HG03108 (cell line): Measurements from ENCODE around the gene GRAMD1B.

Source experiments
- ATAC-seq: cut with Tn5 transposase; IDR thresholded peaks from one replicate; pipeline ENCODE4 v1.9.1; 2021; ENCODE audit warnings: moderate library complexity; ENCODE audit not compliant: unreplicated experiment

Gene GRAMD1B

DNA sequence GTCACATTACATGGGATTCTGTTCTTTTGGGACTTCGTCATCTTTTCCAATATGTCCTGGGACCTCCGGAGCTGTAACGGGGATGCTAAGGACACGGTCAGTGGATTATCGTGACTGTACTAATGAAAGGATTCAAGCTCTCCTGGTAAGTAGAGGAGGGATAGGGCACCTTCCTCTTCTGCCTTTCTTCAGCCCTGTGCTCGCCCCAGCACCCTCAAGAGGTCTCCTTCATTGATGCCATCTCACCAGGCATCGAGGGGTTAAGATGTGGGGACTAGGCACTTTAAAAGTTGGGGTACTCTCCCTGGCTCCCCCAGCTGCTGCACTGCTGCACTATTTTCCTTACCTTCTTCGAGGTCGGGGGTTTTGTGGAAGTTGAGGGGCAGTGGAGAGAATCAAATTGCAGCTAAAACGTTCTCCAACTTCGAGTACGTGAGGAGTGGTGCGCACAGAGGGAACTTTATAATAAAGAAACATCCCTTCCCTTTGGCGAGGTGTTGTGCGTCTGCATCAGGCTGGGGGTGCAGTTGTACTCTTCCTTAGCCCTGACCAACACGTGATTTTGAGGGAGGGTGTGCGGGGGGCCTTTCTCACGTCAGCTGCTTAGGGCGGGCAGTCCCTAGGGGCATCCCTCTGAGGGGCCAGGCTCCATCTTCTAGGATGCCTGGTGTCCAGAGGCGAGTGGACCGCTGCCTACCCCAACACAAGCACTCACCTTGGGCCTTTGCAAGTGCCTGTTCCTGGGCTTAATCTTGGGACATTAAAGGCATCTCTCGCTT, 96.1 kb downstream of the GRAMD1B start:
- ATAC-seq, result no peak

DNA sequence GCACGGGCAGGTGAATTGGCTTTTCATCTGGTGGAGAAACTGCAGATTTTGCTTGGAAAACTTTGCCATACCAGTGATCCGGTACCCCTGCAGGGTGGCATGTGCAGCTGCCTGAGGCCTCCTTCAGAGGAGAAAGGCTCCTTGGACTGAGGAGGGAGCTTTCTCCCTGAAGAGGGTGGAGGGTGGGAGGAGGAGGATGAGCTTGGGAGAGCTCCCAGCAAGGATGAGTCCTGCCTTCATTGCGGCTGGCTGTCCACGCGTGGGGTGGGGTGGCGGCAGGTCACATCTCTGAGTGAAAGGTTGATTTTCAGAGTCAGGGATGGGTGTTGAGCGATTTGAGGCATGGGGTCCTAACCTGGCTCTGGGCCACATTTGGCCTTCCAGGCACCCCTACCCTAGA, 96.8 kb downstream of the GRAMD1B start:
- ATAC-seq, result no peak

DNA sequence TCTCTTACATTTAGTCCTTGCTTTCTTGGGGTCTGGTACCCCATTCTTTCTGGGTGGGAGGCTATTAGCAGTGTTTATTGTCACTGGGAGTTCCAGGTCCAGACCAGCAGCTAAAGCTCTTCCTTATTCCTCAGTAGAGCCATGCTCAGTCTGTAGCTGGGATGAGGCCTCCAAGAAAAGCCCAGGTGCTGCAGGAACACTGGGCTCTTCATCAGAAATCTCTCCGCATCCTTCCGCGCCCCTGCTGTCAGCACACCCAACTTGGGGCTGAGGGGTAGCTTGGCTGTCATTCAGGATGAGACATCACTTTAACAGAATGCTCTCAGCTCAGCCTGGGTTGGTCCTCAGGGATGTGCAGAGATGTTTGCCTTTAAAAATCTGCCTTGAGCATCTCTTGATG, 97.5 kb downstream of the GRAMD1B start:
- no peak for ATAC-seq

DNA sequence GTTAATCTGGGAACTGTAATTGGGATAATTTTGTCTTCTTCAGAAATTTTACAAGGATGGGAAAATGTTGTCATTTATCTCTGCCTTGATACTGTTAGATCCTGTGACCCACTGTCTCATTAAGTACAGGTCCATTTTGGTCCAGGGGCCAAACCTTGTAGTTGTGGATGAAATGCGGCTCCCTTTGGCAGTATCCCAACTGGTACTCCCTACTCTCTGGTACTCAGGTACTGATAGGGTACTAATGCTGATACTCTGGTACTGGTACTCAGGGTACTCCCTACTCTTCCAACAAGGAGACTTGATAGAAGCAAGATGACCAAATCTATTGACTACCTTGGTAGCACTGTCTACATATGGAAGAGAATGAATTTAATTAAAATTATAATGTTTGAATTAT, 97.9 kb downstream of the GRAMD1B start:
- ATAC-seq, result no peak

DNA sequence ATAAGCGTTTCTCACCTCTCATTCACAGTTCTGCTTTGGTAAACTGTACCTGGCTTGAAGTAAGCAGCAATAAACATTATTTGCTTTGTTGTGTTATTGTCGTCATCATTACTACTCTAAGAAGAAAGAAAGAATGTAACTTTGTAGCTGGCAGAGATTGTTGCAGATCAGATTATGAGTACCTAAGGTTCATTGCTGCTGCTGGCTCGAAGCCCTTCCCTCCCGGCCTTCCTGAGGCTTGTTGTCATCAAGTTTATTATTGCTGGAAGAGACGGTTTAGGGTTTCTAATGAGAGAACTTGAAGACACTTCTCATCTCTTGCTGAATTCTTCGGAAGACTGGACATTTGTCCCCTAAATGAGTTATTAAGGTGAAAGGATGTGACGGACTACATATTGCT, 101.3 kb downstream of the GRAMD1B start:
- ATAC-seq, result no peak

DNA sequence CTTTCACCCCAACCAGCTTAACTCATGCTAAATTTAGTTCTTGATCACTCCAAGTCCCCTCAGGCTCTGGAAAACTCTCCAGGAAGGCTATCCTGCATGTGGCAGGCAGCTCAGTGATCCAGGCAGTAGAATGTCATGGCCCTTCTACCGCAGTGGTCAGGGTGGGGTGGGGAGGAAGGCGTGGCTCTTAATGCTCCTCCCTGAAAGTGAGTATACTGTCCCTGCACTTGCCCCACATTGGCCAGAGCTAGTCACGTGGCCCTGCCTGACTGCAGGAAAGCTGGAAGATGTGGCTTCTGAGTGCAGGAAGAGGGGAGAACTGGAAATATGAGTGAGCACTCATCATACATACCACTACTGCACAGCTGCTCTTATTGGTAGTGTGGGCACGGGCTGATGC, 102.1 kb downstream of the GRAMD1B start:
- ATAC-seq, result no peak

DNA sequence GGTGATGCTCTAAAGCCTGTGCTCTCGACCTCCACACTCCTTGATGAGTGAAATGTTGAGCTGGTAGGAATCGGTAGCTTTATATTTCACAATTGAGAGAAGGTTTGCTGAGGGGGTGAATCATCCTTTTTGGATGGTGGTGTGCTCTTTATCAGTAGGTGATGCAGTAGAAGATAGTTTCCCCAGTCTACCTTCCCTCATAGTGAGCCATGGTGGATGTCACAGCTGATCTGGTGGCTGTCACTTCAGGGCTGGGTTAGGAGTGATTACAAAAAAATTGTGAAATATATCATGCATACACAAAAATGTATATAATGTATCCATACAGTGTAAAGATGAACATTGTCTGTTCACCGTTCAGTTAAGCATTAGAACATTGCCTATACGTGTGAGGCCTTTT, 105.3 kb downstream of the GRAMD1B start:
- no peak for ATAC-seq

DNA sequence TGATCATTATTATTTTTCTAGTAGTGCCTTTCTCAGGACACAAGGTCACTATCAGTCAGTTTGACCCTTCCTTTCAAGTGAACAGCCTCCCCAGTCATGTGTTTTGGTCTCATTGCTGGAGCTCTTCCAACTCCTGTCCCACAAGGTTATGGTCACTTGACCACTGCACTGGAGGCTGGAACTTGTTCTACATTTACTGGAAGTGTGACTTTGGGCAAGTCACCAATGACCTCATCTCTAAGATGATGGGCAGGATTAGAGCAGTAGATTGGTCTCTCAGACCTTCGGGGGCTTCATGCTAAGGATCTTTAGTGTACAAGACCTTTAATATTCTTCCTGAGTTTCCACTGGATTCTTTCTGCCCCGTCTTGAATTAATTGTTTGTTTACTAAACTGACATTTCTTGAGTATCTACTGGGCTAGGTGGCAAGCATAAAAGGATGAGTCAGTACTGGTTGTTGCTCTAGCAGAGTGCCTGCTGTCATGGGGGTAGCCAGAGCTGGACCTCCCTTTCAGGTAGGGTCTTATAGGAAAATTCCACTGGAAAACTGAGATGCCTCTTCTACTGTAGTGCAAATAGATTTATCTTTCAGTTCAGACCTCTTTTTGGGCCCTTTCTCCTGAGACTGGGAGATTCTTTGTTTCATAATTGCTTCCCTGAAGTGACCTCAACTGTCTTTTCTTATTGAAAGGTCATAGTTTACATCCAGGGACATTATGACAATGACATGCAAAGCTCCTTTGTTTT, 106.8 kb downstream of the GRAMD1B start:
- ATAC-seq, result no peak

DNA sequence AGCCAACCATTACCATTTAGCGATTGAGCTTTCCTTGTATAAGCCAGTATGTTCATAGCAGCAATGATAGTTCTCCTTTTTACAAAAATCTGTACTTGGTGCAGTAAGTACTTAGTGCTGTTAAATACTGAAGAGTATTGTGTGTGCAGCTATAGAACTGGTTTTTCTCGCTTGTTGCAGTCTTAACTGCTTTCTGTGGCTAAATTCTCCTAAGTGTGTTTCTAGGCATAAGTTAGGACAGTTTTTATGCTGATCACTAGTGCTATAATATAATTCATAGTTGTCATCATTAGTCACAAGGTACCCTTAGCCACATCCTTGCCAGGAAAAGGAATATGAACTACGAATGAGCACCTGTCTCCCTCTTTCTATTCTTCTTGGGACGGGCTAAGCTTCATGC, 107.7 kb downstream of the GRAMD1B start:
- no peak for ATAC-seq

DNA sequence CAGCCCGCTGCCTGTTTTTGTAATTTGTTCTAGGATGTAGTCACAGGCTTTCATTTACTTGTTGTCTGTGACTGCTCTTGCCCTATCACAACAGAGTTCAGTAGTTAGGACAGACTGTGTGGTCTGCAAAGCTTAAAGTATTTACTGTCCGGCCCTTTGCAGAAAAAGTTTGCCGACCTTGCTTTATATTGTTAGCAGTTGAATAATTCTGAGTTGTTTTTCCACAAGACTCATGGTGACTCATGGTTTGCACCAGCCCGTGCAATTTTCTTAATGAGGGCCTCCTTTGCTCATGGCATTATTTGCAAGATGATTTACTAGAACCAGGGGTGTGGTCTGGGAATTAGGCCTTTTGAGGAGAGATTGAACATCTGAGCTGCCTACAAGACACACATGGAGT, 113.7 kb downstream of the GRAMD1B start:
- ATAC-seq, result no peak

DNA sequence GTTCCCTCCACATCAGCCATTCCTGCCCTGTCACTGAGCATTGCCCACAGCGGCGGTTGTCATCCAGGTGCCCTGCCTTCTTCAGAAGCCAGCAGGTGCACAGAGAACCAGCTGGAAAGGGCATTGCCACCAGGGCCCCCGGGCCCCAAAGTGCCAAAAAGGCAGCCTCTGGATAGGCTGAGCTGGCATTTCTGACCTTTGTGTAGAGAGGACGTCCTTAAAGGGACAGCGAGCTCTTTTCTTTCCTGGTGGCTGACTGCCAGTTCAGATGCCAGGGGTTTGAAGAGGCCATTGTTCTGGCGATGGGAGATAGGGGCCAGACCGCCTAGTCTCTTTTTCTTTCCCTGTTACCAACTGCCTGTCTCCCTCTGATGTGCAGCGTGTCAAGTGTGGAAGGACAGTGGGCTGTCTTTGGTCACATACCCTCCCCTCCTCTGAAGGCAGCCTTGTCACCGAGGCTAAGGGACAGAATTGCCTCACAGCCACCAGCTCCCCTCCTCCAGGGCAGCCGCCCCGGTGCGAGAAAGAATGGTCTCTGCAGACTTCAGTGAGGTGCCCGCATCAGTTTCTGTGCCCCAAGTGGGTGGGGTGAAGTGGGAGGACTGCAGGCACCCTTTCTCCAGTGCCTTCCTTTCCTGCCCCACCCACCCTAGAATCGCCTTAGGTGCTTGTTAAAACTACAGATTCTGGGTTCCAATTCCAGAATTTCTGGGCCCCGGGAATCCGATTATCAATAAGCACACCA, 114.7 kb downstream of the GRAMD1B start:
- no peak for ATAC-seq

DNA sequence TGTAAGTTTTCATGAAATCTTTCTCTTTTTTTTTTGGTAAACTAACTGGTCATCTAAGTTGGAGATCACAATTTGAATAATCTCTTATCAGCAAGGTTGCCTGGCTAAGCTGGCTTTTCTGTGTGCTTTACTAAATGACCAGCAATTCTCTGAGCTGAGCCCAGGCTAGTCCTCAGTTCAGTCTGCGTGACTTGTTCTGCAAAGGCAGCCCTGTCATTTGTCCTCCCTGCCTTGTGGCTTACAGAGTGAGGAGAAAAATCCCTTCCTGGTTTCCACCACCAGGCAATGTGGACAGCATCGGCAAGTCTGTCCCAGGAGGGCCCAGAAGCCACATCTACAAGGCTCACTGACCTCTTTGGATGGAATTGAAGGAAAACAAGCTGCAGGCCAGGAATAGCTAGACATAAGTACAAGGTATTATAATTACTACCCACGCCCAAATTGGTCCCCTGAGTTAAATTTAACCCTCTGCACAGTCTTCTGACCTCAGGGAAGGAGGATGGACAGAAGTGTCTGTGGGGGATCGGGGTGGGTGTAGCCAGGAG, 115.7 kb downstream of the GRAMD1B start:
- no peak for ATAC-seq

DNA sequence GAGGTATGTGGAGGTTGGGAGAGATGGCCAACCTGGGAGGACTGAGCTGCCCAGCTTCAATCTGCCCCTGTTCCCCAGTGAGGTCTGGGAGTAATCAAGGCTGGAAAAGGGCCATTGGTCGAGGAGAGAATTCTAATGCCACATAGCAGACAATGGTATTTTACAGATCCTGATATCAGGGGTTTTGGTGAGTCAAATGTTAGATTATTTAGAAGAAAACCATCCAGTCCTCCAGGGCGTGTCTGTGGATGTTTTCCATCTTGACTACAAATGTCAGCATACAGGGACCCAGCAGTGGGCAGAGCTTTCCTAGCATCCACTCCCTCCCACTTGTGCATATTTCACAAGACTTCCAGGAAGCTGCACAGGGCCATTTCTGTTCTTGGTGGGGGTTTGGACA, 116.4 kb downstream of the GRAMD1B start:
- ATAC-seq, result no peak

DNA sequence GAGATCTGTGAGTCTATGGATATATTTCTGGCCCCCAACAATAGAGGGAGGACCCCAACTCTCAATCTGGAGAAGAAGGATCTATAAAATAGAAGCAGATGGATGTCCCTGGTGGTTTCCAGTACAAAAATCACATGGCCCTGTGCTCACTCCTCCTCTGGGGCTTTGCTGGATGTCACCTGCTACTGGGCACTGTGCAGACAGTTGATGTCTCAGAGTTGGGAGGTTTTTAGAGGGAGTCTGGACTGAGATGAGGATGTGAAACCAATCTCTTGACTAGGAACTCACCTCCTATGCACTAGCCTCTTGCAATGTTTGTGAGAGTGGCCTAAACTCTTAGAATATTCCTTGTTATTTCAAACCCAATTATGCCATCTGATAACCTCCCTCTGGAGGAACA, 117.1 kb downstream of the GRAMD1B start:
- peak; percentile 87 for ATAC-seq

DNA sequence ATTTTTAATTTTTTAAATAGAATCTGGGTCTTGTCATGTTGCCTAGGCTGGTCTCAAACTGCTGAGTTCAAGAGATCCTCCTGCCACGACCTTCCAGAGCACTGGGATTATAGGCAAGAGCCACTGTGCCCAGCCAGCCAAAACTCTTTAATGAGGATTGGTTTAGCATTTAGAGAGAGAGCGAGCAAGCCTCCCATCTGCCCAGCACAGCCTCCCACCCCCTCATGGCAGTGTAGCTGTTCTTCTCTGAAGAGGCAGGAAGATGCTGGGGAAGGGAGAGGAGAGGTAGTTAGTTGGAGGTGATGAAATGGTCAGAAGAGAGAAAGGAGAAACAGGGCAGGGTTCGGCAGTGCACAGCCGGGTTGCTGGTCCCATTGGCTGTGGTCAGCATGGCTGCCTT, 118.7 kb downstream of the GRAMD1B start:
- no peak for ATAC-seq

DNA sequence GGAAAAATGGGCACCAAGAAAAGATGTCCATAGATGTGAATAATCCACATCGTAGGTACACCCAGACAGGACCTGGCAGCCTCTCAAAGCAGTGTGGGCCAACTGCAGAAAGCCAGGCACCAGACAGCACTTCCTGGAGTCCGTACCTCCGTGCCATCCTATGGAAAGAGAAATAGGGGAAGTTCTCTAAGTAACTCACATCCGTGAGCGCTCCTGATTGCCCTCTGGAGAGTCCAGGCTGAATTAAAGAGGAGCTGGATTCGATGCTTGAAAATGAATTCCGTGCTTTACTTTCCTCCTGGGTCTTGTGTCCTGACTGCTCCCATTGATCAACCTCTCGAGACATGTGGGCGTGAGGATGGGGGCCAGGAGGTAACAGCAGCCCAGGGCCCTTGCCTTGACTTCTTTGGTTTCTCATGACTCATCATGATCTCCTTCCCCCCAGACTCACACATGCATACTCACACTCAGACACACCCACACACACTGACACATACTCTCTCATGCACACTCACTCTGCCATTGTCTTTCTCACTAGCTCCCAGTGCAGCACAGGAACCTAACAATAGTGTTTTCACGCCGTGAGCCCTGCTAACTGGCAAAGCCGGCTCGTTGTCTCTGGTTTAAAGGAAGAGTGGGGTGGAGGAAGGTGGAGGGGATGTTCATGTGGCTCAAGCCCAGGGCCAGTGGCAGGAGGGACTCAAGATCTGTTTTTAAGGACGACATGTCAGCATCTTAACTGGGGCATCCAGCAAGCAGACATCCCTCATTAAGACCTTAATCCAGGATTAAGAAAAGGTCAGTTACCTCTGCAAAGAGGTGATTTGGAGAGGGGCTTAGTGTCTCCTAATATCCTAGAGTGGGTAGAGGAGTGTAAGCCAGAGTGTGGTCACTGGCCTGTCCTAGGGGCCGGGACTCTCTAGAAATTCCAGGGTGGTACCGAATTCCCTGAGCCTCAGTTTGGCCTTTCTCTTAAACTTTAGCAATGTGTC, 120.2 kb downstream of the GRAMD1B start:
- no peak for ATAC-seq

DNA sequence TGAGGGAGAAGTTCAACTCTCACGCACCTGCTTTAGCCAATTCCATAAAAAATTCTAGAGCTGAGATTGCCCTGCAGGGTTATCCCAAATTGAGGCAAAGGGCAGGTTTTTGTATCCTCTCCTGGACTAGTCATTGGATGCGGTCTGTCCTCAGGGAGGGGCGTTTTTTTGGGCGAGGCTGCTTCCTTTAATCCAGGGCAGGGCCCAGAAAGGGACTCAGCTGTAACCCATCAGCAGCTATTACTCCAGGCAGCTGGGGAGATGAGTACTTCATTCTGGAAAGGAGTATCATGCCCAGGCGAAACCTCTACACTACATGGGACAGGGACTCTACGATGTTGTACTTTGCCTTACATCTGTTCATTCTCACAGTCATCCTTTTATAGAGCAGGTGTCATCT, 121.0 kb downstream of the GRAMD1B start:
- ATAC-seq, result no peak

DNA sequence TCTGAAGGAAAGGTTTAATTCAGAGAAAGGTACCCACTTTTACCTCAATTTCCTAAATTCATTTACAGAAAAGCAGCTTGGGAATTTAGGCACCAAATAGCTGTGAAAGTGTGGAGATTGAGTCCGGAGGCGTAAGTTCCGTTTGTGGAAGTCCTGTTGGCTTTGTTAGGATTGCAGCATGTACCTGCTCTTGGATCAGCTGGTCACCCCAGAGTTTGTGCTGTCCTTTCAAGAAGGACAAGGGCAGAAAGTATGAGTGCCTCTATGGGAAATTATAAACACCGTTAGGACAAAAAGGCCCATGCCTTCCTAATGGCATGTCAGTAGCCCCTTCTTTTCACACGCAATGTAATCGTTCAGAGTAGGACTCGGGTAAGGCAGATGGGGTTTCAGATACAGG, 126.6 kb downstream of the GRAMD1B start:
- ATAC-seq, result no peak

DNA sequence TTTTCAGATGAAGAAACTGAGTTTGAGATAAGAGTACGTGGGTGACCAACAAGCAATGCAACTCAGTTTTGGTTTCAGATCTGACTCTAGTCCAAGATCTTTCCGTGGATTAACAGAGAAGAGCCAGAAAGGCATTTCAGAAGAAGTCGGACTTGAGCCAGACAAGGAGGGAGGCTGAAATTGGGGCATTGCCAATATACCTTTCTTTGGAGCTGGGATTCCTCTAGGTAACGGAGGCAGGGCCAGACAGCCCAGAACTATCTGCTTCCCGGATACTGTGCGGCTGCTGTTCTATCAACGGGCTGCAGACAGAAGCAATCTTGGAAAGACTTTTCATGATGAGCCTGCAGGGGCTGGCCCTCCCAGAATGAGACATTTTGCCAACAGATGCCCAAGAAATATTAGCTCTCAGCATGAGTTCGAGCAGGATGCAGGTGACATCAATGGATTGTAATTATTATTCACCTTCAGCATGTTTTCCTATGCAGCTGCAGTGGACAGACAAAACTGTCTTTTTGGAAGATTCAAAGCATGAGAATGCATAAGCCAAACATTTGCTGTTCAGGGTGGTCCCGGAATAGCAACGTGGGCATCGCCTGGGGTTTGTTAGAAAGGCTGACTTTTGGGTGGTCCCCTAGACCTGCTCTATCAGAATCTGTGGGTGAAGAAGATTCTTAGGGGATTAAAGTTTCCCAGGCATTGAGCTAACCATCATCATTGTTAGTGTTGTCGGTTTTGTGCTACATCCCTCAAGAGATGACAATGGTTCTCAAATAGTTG, 128.7 kb downstream of the GRAMD1B start:
- ATAC-seq, result no peak

DNA sequence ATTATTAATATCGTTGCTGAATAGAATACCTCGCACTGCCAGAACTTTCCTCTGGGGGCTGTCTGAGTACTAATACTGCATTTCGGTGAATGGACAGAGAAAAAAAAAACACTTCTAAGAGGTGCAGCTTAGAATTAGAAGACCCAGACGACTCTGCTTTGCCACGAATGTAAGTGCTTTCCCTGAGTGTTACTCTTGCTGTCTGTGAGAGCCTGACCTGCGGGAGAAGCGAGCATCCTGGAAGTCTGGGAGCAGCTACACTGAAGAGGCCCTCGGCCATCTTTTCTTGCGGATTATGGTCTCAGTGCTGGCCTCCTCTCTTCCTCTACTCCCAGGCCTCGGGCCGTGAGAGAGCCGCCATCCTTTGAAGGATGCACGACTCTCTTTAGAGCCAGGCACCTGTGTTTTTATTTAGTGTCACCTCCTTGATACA, 129.5 kb downstream of the GRAMD1B start:
- ATAC-seq, result no peak
